Glomerular visceral epithelial cell (primary cell): Measurements from ENCODE around the gene POTEG.
"Not testable (repeated sequence)": the region's sequence is repeated elsewhere in the genome, so short reads cannot be mapped to it uniquely, and the experiment has no call there.

ENCODE experiments used
- DNase-seq: peaks from one replicate; pipeline ENCODE4 v3.0.0-alpha.2; 2016; ENCODE audit errors: extremely low spot score

Gene POTEG

DNA sequence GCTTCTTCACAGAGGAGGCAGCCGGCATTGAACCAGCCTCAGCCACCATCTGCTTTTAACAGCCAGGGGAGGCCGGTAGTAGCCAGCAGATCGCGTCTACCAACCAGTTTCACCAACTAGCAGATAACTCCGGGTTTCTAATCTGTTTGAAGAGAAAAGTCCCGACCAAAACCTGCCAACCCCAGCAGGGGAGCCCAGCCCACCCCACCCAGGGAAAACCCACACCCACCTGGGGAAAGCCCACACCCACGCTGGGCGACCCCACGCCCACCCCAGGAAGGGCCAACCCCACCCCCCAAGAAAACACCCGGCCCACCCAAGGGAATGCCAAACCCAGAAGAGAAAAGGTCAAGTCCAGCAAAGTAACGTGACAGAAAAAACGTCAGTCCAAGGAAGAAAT is at the start of gene POTEG:
TSS of gene POTEG (minus strand) at position 101 of the 400 bp plus-strand sequence. CDS start at position 49, 52 bp downstream.
- not testable (repeated sequence) for DNase-seq

DNA sequence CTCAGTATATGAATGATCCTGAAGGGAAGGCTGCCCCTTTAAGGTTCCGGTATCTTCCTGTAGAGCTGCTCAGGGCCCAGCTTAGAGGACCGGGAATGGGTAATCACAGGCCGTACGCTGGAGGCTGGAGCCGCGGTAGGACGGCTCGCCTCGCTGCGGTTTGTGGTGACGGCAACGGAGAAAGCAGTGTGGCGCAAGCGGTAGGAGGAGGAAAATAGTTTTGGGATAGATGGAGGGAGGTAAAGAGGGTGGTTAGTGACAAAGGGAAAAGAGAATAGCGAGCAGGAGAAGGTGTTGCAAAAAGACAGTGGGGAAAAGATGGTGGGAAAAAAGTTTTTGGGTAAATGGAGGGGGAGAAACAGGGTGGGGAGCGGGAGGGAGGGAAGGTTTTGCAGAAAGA is 48.0 kb upstream of the POTEG start:
- DNase-seq, result not testable (repeated sequence)

DNA sequence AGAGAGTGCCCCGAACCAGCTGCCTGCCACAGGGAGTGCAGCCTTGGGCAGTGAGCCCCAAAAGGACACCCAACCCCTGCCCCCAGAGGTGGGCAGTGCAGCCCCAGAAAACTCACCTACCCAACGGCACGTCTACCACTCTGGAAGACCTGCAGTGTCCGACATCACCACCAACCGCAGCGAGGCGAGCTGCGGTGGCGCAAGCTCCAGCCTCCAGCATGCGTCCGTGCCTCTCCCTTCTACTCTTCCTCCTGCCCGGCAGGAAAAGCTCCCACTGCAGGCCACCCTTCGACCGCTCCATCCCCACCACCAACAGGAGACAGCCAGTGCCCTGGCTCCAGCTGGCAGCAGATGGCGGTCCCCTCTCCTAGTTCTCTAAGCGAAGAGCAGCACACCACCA is 47.3 kb upstream of the POTEG start:
- DNase-seq, result not testable (repeated sequence)

DNA sequence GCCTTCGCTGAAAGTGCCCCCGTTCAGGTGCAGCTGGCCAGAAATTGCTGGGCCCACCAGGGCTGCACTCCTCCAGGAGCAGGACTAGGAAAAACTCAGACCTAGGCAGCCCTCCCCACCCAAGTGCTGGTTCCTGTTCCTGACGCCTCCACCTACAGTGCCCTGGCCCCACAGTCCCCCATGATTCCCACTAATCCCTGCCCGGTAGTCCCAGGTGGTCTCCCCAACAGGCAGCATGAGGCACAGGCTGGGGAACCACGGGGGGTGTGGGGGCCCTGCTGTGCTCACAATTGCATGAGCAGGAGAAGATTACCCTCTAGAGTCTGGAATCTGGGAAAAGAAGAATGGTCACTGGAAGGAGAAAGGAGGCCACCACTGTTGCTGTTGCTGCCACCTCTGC is 46.4 kb upstream of the POTEG start:
- DNase-seq, result not testable (repeated sequence)

DNA sequence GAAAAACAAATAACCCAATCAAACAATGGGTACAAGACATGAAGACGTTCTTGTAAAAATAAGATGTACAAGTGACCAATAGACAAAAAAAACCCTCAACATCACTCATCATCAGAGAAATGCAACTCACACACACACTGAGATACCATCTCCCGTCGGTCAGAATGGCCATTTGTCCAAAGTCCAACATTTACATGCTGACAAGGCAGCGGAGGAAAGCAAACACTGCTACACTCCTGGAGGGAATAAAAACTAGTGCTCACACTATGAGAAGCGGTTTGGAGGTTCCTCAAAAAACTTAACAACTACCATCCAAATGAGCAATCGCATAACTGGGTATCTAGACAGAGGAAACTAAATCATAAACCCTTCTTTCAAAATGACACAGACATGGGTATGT is 11.6 kb upstream of the POTEG start:
- DNase-seq, result not testable (repeated sequence)

DNA sequence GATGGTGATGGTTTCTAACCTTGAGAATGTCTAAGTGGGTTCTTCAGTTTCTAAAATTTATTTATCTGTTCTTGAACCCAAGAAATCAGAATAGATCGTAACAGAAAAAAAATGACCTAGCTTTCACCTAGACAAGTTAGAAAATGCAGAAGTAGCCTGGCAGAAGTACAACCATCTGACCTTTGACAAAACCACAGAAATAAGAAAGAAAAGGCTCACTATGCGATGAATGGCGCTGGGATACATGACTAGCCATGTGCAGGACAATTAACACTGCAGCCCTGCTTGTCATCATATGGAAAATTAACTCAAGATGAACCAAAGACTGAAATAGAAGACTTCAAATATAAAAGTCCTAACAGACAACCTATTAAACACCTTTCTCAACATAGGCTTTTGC is 5.7 kb upstream of the POTEG start:
- DNase-seq, result not testable (repeated sequence)

DNA sequence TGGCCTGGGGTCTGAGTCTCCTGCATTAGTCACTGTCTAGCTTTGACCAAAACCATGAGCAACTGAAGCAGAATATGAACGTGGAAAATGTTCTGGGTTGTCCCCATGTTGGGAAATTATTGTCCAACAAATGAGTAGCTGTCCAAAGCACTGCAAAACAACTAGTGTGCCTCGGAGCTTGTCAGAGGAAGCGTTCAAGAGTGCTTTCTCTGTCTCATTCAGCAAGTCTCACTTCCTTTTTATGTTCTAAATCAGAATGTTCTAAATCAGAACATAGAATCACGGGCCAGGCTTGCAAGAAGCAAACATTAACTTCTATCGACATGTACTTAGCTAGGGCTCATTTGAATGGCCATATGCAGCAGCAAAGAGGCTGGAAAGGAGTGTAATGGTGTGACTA is 5.1 kb upstream of the POTEG start:
- DNase-seq, result not testable (repeated sequence)

DNA sequence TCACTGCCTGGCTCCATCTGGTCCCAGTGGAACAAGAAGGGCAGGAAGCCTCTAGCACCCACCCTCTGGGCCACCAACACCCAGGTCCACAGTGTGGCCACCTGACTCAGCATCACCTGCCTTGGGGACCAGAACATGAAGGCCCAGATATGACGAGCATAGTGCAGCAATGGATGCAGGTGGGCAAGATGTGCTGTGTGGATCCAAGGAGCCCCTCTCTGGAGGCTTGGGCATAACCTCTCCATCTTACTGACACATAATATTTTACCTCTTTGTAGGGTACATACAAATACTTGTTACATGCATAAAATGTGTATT is 2.9 kb upstream of the POTEG start:
- DNase-seq, result not testable (repeated sequence)

DNA sequence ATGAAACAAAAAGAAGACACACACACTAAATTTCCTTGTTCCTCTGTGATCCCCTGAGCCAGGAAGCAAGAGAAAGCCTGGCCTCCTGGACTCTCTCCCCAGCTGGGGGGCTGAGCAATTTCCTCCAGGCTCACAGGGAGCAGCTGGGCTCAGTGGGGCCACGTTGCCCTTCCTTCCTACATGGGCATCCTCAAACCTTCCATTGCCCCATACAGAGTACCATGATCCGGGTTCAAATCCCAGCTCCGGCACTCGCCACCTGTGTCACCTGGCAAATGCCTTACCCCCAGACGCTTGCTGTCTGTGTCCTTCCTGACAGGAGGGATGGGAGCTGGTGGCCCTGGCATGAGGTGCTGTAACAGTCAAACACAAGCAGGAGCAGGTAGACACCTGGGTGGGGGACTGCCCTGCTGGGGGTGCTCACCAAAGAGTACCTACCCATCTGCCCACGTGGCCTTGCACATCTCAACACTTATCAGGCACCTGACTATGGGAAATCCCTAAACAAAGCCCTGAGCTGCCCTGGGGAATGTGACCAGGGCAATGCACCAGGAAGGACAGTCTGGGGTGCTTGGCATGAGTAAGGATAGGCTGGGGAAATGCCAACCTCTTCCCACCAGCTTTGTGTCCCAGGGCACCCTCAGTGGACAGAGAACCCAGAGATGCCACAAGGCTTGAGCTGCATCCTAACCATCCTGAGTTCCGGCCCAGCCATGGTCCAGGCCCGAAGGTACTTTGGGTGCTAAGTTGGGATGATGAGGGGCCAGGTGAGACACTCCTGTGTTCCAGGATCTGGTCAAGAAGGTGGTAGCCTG is 2.4 kb upstream of the POTEG start:
- not testable (repeated sequence) for DNase-seq

DNA sequence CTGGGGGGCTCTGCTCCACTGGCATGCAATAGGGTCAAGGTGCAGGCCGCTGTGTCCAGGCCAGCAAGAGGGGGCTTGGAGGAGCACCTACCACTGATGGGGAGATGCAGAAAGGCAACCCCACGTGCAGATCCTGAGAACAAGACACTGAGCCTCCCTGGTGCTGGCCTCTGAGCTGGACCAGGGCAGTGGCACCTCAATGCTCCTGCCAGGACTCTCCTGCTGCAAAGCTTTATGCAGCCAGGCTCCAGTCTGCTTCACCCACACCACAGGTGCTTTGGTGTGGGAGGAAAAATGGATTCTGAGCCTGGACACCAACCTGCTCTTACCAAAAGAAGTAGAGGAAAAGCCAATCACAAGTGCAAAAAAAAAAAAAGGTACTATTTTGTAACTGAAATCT is 1.7 kb upstream of the POTEG start:
- DNase-seq, result not testable (repeated sequence)

DNA sequence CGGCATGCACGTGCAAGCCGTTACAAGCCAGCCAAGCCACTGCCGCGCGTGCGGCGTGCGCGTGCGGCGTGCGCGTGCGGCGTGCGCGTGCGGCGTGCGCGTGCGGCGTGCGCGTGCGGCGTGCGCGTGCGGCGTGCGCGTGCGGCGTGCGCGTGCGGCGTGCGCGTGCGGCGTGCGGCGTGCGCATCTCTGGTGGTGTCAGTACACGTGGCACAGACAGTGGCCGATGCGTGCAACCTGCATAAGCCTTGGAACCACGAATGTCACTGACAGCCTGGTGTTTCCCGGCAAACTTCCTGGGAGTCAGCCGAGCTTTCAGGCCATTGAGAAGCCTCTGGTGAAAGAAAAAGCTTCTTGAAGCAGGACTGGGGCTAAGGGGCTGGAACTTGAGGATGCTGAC is 750 bp upstream of the POTEG start:
- DNase-seq, result not testable (repeated sequence)

DNA sequence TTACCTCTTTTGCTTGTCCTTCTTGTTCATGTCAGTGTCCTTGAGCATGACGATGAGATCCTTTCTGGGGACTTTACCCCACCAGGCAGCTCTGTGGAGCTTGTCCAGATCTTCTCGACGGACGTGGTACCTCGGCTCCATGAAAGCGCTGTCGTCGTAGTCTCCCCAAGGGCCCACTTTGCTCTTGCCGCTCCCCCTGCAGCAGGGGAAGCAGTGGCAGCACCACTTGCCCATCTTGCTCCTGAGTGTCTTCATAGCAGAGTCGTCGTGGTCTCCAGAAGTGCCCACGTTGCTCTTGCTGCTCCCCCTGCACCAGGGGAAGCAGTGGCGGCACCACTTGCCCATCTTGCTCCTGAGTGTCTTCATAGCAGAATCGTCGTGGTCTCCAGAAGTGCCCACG is 376 bp downstream of the POTEG start:
- DNase-seq, result not testable (repeated sequence)

DNA sequence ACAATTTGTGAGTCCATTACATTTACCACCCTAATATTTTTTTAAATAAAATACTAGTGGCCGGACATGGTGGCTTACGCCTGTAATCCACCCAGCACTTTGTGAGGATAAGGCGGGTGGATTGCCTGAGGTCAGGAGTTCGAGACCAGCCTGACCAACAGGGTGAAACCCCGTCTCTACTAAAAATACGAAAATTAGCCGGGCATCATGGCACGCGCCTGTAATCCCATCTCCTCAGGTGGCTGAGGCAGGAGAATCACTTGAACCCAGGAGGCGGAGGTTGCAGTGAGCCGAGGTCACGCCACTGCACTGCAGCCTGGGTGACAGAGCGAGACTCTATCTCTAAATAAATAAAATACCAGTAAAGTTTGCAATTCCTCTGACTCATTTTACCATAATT is 25.6 kb downstream of the POTEG start:
- DNase-seq, result not testable (repeated sequence)

DNA sequence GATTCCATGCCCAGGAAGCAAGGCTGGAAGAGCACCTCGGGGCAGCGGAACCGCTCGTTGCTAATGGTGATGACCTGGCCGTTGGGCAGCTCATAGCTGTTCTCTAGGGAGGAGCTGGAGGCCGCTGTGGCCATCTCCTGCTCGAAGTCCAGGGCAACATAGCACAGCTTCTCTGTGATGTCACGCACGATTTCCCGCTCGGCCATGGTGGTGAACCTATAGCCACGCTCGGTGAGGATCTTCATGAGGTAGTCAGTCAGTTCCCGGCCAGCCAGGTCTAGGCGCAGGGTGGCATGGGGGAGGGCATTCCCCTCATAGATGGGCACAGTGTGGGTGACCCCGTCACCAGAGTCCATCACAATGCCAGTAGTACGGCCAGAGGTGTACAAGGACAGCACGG is 32.0 kb downstream of the POTEG start:
- DNase-seq, result not testable (repeated sequence)

DNA sequence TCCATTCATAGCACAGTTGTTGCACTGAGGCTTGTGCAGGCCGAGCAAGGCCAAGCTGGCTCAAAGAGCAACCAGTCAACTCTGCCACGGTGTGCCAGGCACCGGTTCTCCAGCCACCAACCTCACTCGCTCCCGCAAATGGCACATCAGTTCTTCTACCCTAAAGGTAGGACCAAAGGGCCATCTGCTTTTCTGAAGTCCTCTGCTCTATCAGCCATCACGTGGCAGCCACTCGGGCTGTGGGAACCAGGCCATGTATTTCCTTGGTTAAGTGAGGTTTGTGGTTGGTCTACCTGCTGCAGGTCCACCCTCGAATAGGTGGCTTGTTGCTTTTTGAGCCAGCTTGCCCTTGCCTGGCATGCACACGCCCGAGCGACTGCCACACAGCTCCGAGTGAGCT is 39.4 kb downstream of the POTEG start:
- DNase-seq, result not testable (repeated sequence)

DNA sequence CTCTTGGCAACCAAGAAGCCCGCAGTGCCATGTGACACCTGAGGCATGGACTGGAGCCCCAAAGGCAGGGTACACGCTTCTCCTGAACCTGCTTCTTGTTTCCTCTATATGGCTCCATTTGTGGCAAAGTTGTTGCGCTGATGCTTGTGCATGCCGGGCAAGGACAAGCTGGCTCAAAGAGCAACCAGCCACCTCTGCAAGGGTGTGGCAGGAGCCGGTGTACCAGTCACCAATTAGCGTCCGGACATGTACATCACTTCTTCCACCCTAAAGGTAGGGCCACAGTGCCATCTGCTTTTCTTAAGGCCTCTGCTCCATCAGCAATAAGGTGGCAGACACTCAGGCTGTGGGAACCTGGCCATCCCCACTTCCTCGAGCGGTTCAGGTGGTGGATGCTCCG is 43.9 kb downstream of the POTEG start:
- DNase-seq, result not testable (repeated sequence)

DNA sequence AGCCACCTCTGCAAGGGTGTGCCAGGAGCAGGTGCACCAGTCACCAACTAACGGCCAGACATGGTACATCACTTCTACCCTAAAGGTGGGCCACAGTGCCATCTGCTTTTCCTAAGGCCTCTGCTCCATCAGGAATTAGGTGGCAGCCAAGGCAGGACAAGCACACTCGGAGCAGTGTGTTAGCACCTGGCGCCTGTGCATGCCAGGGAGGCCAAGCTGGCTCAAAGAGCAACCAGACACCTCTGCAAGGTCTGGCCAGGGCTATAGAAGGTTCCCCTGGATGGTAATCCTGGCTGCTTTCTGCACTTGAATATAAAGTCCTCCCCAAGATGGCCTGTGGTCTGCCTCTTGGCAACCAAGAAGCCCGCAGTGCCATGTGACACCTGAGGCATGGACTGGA is 45.4 kb downstream of the POTEG start:
- DNase-seq, result not testable (repeated sequence)

DNA sequence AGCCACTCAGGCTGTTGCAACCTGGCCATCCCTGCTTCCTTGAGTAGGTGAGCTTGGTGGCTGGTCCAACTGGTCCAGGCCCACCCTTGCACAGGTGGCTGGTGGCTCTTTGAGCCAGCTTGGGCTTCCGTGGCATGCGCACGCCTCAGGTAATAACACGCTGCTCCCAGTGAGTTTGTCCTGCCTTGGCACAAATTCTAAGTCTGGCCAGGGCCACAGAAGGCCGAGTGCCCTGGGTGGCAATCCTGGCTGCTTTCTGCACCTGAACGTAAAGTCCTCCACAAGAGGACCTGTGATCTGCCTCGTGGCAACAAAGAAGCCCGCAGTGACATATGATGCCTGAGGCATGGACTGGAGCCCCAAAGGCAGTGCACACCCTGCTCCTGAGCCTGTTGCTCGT is 47.1 kb downstream of the POTEG start:
- DNase-seq, result not testable (repeated sequence)

DNA sequence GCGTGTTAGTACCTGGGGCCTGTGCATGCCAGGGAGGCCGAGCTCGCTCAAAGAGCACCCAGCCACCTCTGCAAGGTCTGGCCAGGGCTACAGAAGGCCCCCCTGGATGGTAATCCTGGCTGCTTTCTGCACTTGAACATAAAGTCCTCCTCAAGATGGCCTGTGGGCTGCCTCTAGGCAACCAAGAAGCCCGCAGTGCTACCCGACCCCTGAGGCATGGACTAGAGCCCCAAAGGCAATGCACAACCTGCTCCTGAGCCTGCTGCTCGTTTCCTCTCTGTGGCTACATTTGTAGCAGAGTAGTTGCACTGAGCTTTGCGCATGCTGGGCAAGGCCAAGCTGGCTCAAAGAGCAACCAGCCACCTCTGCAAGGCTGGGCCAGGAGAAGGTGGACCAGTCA is 47.8 kb downstream of the POTEG start:
- DNase-seq, result not testable (repeated sequence)

DNA sequence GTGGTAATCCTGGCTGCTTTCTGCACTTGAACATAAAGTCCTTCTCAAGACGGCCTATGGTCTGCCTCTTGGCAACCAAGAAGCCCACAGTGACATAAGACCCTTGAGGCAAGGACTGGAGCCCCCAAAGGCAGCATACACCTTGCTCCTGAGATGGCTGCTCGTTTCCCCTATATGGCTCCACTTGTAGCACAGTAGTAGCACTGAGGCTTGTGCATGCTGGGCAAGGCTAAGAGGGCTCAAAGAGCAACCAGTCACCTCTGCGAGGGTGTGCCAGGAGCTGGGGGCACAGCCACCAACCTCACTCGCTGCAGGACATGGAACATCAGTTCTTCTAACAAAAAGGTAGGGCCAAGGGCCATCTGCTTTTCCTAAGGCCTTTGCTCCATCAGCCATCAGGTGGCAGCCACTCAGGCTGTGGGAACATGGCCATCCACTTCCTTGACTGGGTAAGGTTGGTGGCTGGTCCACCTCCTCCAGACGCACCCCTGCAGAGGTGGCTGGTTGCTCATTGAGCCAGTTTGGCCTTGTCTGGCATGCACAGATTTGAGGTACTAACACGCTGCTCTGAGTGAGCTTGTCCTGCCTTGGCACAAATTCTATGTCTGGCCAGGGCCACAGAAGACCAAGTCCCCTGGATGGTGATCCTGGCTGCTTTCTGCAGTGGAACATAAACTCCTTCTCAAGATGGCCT is 49.9 kb downstream of the POTEG start:
- not testable (repeated sequence) for DNase-seq

DNA sequence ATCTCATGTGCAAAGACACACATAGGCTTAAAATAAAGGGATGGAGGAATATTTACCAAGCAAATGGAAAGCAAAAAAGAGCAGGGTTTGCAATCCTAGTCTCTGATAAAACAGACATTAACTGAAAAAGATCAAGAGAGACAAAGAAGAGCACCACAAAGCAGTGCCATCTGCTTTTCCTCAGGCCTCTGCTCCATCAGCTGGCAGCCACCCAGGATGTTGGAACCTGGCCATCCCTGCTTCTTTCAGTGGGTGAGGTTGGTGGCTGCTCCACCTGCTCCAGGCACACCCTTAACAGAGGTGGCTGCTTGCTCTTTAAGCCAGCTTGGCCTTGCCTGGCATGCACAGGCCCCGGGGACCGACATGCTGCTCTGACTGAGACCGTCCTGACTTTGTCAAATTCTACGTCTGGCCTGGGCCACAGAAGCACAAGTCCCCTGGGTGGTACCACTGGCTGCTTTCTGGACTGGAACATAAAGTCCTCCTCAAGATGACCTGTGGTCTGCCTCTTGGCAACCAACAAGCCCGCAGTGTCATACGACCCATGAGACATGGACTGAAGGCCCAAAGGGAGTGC is 51.0 kb downstream of the POTEG start:
- DNase-seq, result not testable (repeated sequence)

DNA sequence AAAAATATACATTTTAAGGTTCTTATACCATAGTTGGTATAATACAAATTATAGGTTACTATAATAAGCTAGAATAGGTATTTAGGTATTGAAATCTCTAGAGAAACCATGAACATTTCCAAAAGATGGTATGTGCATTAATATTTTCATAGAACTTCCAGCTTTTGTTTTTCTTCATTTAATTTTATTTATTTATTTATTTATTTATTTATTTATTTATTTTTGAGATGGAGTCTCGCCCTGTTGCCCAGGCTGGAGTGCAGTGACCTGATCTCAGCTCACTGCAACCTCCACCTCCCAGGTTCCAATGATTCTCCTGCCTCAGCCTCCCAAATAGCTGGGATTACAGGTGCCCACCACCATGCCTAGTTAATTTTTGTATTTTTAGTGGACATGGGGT is 54.0 kb downstream of the POTEG start:
- not testable (repeated sequence) for DNase-seq

DNA sequence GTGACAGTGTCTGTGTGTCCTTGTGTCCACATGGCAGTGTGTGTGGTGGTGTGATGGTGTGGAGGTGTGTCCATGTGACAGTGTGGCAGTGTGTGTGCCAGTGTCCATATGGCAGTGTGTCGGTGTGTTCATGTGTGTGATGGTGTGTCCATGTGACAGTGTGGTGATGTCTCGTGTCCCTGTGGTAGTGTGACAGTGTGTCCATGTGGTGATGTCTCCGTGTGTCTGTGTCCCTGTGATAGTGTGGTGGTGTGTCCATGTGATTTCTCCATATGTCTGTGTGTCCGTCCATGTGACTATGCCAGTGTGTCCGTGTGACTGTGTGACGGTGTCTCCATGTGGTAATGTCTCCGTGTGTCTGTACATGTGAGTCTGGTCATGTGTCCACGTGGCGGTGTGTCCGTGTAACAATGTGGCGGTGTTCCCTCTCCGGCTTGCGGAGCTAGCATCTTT is 59.7 kb downstream of the POTEG start:
- DNase-seq, result not testable (repeated sequence)
